Measurements from ENCODE around the gene FAM43B.

Gene FAM43B

GRCh38 chr1:20507564-20508410 lies 44.6 kb upstream of the FAM43B start, which contains the start of gene MUL1 (continued):
- TF ChIP-seq ZNF510 (tag by site-specific recombination; IDR thresholded peaks at IDR 0.05; ENCODE audit: insufficient replicate concordance) (no peak), ZBTB21 (tag by site-specific recombination; IDR thresholded peaks at IDR 0.05) (peak; percentile 79), ZNF366 (tag by site-specific recombination; conservative IDR thresholded peaks at IDR 0.05) (no peak), ZNF76 (tag by site-specific recombination; IDR thresholded peaks at IDR 0.05; ENCODE audit: borderline replicate concordance, low read depth) (peak; percentile 47; the same call in 1 of the 2 replicates), ZNF621 (tag by site-specific recombination; IDR thresholded peaks at IDR 0.05) (no peak), ZNF664 (tag by site-specific recombination; IDR thresholded peaks at IDR 0.05) (no peak), ZNF155 (tag by site-specific recombination; IDR thresholded peaks at IDR 0.05) (no peak), YY1 (tag by site-specific recombination; IDR thresholded peaks at IDR 0.05) (no peak), ZNF426 (tag by site-specific recombination; IDR thresholded peaks at IDR 0.05) (no peak), SCRT2 (tag by site-specific recombination; IDR thresholded peaks at IDR 0.05) (no peak), ZNF26 (tag by site-specific recombination; IDR thresholded peaks at IDR 0.05) (no peak), IKZF3 (tag by site-specific recombination; IDR thresholded peaks at IDR 0.05) (no peak), ZNF555 (tag by site-specific recombination; conservative IDR thresholded peaks at IDR 0.05) (no peak), KLF9 (tag by site-specific recombination; IDR thresholded peaks at IDR 0.05; ENCODE audit: low read depth) (peak; percentile 93), ZNF792 (tag by site-specific recombination; IDR thresholded peaks at IDR 0.05) (no peak), ZNF521 (tag by site-specific recombination; IDR thresholded peaks at IDR 0.05) (no peak), ZBTB7A (tag by site-specific recombination; IDR thresholded peaks at IDR 0.05; ENCODE audit: low read depth) (no peak), ZNF513 (tag by site-specific recombination; IDR thresholded peaks at IDR 0.05) (no peak), ZNF354C (tag by site-specific recombination; IDR thresholded peaks at IDR 0.05; ENCODE audit: borderline replicate concordance, low read depth) (no peak), ZNF629 (tag by site-specific recombination; IDR thresholded peaks at IDR 0.05) (peak; percentile 93), ZNF704 (tag by site-specific recombination; IDR thresholded peaks at IDR 0.05) (0 out of 2 replicates have a peak, but pooled peaks have one; percentile 38), KLF8 (tag by site-specific recombination; IDR thresholded peaks at IDR 0.05) (peak; percentile 71; the same call in 1 of the 2 replicates), ZFP41 (tag by site-specific recombination; IDR thresholded peaks at IDR 0.05; ENCODE audit: borderline replicate concordance) (no peak), ZNF157 (tag by site-specific recombination; IDR thresholded peaks at IDR 0.05) (no peak), BCL11B (tag by site-specific recombination; IDR thresholded peaks at IDR 0.05; ENCODE audit: low read depth) (peak; percentile 98), ZSCAN5A (tag by site-specific recombination; IDR thresholded peaks at IDR 0.05) (no peak), ZNF184 (tag by site-specific recombination; IDR thresholded peaks at IDR 0.05) (no peak), ZNF488 (tag by site-specific recombination; IDR thresholded peaks at IDR 0.05) (no peak), ZNF169 (tag by site-specific recombination; IDR thresholded peaks at IDR 0.05) (no peak), YY2 (tag by site-specific recombination; IDR thresholded peaks at IDR 0.05) (no peak)
- TF ChIP-seq, protein P1, sequence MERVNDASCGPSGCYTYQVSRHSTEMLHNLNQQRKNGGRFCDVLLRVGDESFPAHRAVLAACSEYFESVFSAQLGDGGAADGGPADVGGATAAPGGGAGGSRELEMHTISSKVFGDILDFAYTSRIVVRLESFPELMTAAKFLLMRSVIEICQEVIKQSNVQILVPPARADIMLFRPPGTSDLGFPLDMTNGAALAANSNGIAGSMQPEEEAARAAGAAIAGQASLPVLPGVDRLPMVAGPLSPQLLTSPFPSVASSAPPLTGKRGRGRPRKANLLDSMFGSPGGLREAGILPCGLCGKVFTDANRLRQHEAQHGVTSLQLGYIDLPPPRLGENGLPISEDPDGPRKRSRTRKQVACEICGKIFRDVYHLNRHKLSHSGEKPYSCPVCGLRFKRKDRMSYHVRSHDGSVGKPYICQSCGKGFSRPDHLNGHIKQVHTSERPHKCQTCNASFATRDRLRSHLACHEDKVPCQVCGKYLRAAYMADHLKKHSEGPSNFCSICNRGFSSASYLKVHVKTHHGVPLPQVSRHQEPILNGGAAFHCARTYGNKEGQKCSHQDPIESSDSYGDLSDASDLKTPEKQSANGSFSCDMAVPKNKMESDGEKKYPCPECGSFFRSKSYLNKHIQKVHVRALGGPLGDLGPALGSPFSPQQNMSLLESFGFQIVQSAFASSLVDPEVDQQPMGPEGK (tag by site-specific recombination; IDR thresholded peaks at IDR 0.05): peak; percentile 98
